ENCODE measurements around the gene DGKH.

GRCh38 chr13:42066542-42066941, 18.1 kb downstream of the DGKH start:
- TF ChIP-seq POLR2A (IDR thresholded peaks at IDR 0.05) = no peak
- TF ChIP-seq CTCF (IDR thresholded peaks at IDR 0.05) = no peak

Data from body of pancreas (tissue), 4 donors.